HepG2 (cell line): ENCODE results near the gene TPM2. TPM values are rescaled to one million over a fixed set of nuclear protein-coding genes. Genes with fewer than 3 reads are reported as not detected.
A peak's percentile ranks its signal among the peaks of the same experiment; 100 is the strongest.

ENCODE experiments used
- ATAC-seq: fragments of 200-7000 bp; cut with Tn5 transposase; 3 replicates; pipeline ENCODE4 v1.9.1; 2020; ENCODE audit warnings: mild to moderate bottlenecking, moderate library complexity
- BruUV-seq: library from RNA; stranded (reverse); fragments of 400-500 nt; replicated peaks from 2 replicates; lab custom pipeline; 2021; lab: Mats Ljungman, UMichigan
- CTCF ChIA-PET: fragments of 300-600 bp; formaldehyde crosslinking; extraction: SDS; loops from one replicate; lab custom pipeline; 2021; ENCODE audit warnings: low total read pairs, inconsistent platforms, low intra/inter-chr PET ratio; lab: Yijun Ruan, JAX
- POLR2A ChIA-PET: fragments of 350-600 bp; sonication (Branson Sonifier 250); formaldehyde crosslinking; loops from one replicate; lab custom pipeline; 2020; ENCODE audit warnings: antibody characterized with exemption, inconsistent platforms; lab: Yijun Ruan, JAX
- DNase-seq: peaks from one replicate; pipeline ENCODE4 v3.0.0-alpha.2; 2015; ENCODE audit warnings: low spot score
- FAIRE-seq: peaks from 3 replicates; lab custom pipeline; 2011; peaks lifted over from hg19 to GRCh38; lab: Jason Lieb, UNC
- H2AFZ ChIP-seq: one replicate; pipeline ENCODE4 v1.6.1; 2011; ENCODE audit warnings: low read length, inconsistent platforms
- H3K27ac ChIP-seq: fragments of 300-600 bp; 3 replicates; pipeline ENCODE4 v1.8.0; 2011; ENCODE audit warnings: mixed run types, mild to moderate bottlenecking, mixed read lengths, low read length, inconsistent platforms; ENCODE audit not compliant: insufficient read depth; ENCODE audit errors: extremely low read length
- H3K27me3 ChIP-seq, 2 experiments: fragments of 200-600 bp in 1 of 2; 2 replicates in 1 of 2; 3 replicates in 1 of 2; pipeline versions ENCODE4 v1.6.0 to v1.8.0; 2011; ENCODE audit warnings: low read length in 2 of 2, mild to moderate bottlenecking in 2 of 2, moderate library complexity in 2 of 2, inconsistent platforms in 1 of 2; ENCODE audit not compliant: insufficient read depth in 2 of 2, control insufficient read depth in 1 of 2
- H3K36me3 ChIP-seq, 2 experiments: fragments of 200-600 bp in 1 of 2; replicated peaks in 1 of 2; 2 replicates in 1 of 2; 3 replicates in 1 of 2; pipeline versions ENCODE4 v1.5.1 to v1.8.0; 2011; ENCODE audit warnings: low read length in 2 of 2, inconsistent platforms in 1 of 2; ENCODE audit not compliant: insufficient read depth in 2 of 2, control insufficient read depth in 1 of 2
- H3K4me1 ChIP-seq: 2 replicates; pipeline ENCODE4 v1.5.1; 2012; ENCODE audit warnings: low read length, inconsistent platforms; ENCODE audit not compliant: insufficient read depth
- H3K4me2 ChIP-seq: 2 replicates; pipeline ENCODE4 v1.6.0; 2011; ENCODE audit warnings: low read depth, low read length, inconsistent platforms
- H3K4me3 ChIP-seq, 3 experiments: fragments of 200-600 bp in 1 of 3; sonication (generic), shearing (Covaris generic) in 1 of 3; replicated peaks in 1 of 3; 2 replicates each; pipeline ENCODE4 v1.5.1; 2011 to 2016; ENCODE audit warnings: low read length in 3 of 3, inconsistent platforms in 2 of 3, low read depth in 2 of 3, mild to moderate bottlenecking in 2 of 3, control low read depth in 1 of 3, mixed read lengths in 1 of 3; ENCODE audit not compliant: insufficient read depth in 1 of 3
- H3K79me2 ChIP-seq: one replicate; pipeline ENCODE4 v1.6.1; 2011; ENCODE audit warnings: low read length, inconsistent platforms; ENCODE audit not compliant: insufficient read depth
- H3K9ac ChIP-seq: 2 replicates; pipeline ENCODE4 v1.6.0; 2011; ENCODE audit warnings: mild to moderate bottlenecking, low read depth, low read length, inconsistent platforms; ENCODE audit not compliant: insufficient read depth
- H3K9me3 ChIP-seq: 2 replicates; pipeline ENCODE4 v1.5.1; 2012; ENCODE audit warnings: mild to moderate bottlenecking, low read length
- H4K20me1 ChIP-seq: 2 replicates; pipeline ENCODE4 v1.6.0; 2011; ENCODE audit warnings: inconsistent platforms, mild to moderate bottlenecking, low read length, moderate library complexity; ENCODE audit not compliant: insufficient read depth
- DBP ChIP-seq: sonication (generic); formaldehyde crosslinking; IDR thresholded peaks from 2 replicates; pipeline ENCODE4 v1.4.0; 2020; ENCODE audit warnings: missing genetic modification reagents; ENCODE audit errors: not compliant biosample characterization
- HNF1B ChIP-seq: sonication (generic); formaldehyde crosslinking; IDR thresholded peaks from 2 replicates; pipeline ENCODE4 v1.5.1; 2020; ENCODE audit warnings: mild to moderate bottlenecking, moderate library complexity, missing genetic modification reagents
- KDM4B ChIP-seq: sonication (generic); formaldehyde crosslinking; IDR thresholded peaks from 2 replicates; pipeline ENCODE4 v1.4.0; 2020; ENCODE audit warnings: missing genetic modification reagents
- KIAA2018 ChIP-seq: sonication (generic); formaldehyde crosslinking; IDR thresholded peaks from 2 replicates; pipeline ENCODE4 v1.5.0; 2020; ENCODE audit warnings: mild to moderate bottlenecking, missing genetic modification reagents, borderline replicate concordance
- TOPORS ChIP-seq: sonication (generic); formaldehyde crosslinking; IDR thresholded peaks from 2 replicates; pipeline ENCODE4 v1.8.0; 2023; ENCODE audit warnings: mild to moderate bottlenecking, missing genetic modification reagents
- ZFX ChIP-seq: sonication (generic); formaldehyde crosslinking; IDR thresholded peaks from 2 replicates; pipeline ENCODE4 v1.4.0; 2020; ENCODE audit warnings: mild to moderate bottlenecking, low read depth, missing genetic modification reagents, moderate library complexity
- ZNF781 ChIP-seq: sonication (generic); formaldehyde crosslinking; IDR thresholded peaks from 2 replicates; pipeline ENCODE4 v1.5.1; 2020; ENCODE audit warnings: borderline replicate concordance, mild to moderate bottlenecking, missing genetic modification reagents; ENCODE audit errors: not compliant biosample characterization
- ZNF790 ChIP-seq: sonication (generic); formaldehyde crosslinking; IDR thresholded peaks from 2 replicates; pipeline ENCODE4 v1.8.0; 2022; ENCODE audit warnings: missing genetic modification reagents, mild to moderate bottlenecking, borderline replicate concordance
- whole genome bisulfite sequencing: methylation state at CpG from one replicate; pipeline ENCODE4 v1.1.6; 2017; ENCODE audit warnings: low lambda C conversion rate; 5-methylcytosine and 5-hydroxymethylcytosine counted together
- in situ Hi-C: cut with HindIII; loops from 2 replicates; pipeline ENCODE4 v1.10.0; 2017; ENCODE audit warnings: low pct_unique_long_range_greater_than_20kb; ENCODE audit not compliant: extremely low pct_ligation_motif_present
- intact Hi-C: fragments of 100-400 bp; cut with micrococcal nuclease; formaldehyde crosslinking; loops from one replicate; pipeline ENCODE4 v1.10.0; 2022; ENCODE audit not compliant: unreplicated experiment
- polyA plus RNA-seq, 8 experiments: library from polyadenylated mRNA; depleted of rRNA in 3 of 8; stranded (reverse) in 7 of 8; unstranded in 1 of 8; fragments of >200 nt; fragmentation: Illumina TruSeq in 4 of 8; extraction: Trizol in 4 of 8; gene quantifications; 2 replicates each; pipeline versions ENCODE4 v1.2.1 to v1.2.3, GENCODE V29; 2011 to 2016; ENCODE audit warnings: low read depth in 4 of 8, missing spikeins in 1 of 8, mixed read lengths in 1 of 8; ENCODE audit not compliant: insufficient read depth in 1 of 8
- total RNA-seq, 5 experiments: library from RNA; depleted of rRNA; stranded (reverse); fragments of >200 nt; fragmentation: Illumina TruSeq; extraction: Trizol; gene quantifications; 2 replicates each; pipeline ENCODE4 v1.2.3, GENCODE V29; 2016; ENCODE audit warnings: low read depth in 1 of 5

The TPM2 gene
- total and polyA plus RNA-seq, 2 of the 13 experiments (the other 11 are each of a cell fraction or from before 2014, with no cell fraction given) = 3.1 to 10.7 TPM

- peak within 1 kb of the TSS; percentile 80 for H3K4me2 ChIP-seq
- H3K9me3 ChIP-seq = no peaks in the 10 kb centered on the region
- no peaks in the 10 kb centered on the region for H3K79me2 ChIP-seq
- H3K9ac ChIP-seq = peak within 1 kb of the TSS; percentile 17; the same call in 1 of the 2 replicates
- DNase-seq = no peak
- CTCF ChIA-PET = no interaction called here
- in situ Hi-C loops (loop anchor here (10.0 kb wide), 1 partner anchor 536 kb away; the partner anchor contains the start of gene ATOSB), intact Hi-C loops (no loop called here)
- peak within 1 kb of the TSS; percentile 15 to 63 (median 54); a peak in 5 of 6 replicates for H3K4me3 ChIP-seq
- no peaks in the 10 kb centered on the region for H3K36me3 ChIP-seq
- peaks cover 2 to 22% of the 10 kb centered on the region in 2 experiments; a peak in 3 of 5 replicates for H3K27me3 ChIP-seq
- H4K20me1 ChIP-seq = no peaks in the 10 kb centered on the region
- WGBS = 30% methylated on average over 16 of the region's 22 CpGs
- H3K4me1 ChIP-seq = peaks cover 76% of the 10 kb centered on the region
- BruUV-seq = no TSS peak
- no peak for FAIRE-seq
- ATAC-seq = 0 out of 3 replicates have a peak, but pooled peaks have one; percentile 7
- H3K27ac ChIP-seq = no peak within 1 kb of the TSS
- POLR2A ChIA-PET = interaction anchor here (1.0 to 1.6 kb wide), 2 partner anchors 14 to 41 kb away, joined by 5 to 6 read pairs; partner anchors contain the start of gene ARHGEF39
- H2AFZ ChIP-seq = no peak within 1 kb of the TSS
- TF ChIP-seq ZFX = peak; percentile 62
- peak; percentile 30; the same call in 1 of the 2 replicates for TF ChIP-seq HNF1B (CRISPR knock-in tag)
- 0 out of 2 replicates have a peak, but pooled peaks have one; percentile 45 for TF ChIP-seq TOPORS (CRISPR knock-in tag)
- no peak for TF ChIP-seq ZNF781
- no peak for TF ChIP-seq DBP (CRISPR knock-in tag)
- TF ChIP-seq KDM4B (CRISPR knock-in tag) = no peak
- TF ChIP-seq KIAA2018 (CRISPR knock-in tag) = no peak
- TF ChIP-seq ZNF790 (CRISPR knock-in tag) = no peak
These were observed 39.2 kb downstream of the TPM2 start, which contains the start of gene SIT1 for GRCh38 chr9:35650341-35651158. Gene SIT1 (minus strand): TSS chr9:35650931. CDS start chr9:35650853, 78 bp downstream.
